SHP77 (cell line): ENCODE data around the gene RRP1.
A peak's percentile ranks its signal among the peaks of the same experiment; 100 is the strongest.

Experiments
- DNase-seq, 2 experiments: peaks; one replicate each; lab custom pipeline; 2025; lab: John Stamatoyannopoulos, UW

Gene RRP1

DNA sequence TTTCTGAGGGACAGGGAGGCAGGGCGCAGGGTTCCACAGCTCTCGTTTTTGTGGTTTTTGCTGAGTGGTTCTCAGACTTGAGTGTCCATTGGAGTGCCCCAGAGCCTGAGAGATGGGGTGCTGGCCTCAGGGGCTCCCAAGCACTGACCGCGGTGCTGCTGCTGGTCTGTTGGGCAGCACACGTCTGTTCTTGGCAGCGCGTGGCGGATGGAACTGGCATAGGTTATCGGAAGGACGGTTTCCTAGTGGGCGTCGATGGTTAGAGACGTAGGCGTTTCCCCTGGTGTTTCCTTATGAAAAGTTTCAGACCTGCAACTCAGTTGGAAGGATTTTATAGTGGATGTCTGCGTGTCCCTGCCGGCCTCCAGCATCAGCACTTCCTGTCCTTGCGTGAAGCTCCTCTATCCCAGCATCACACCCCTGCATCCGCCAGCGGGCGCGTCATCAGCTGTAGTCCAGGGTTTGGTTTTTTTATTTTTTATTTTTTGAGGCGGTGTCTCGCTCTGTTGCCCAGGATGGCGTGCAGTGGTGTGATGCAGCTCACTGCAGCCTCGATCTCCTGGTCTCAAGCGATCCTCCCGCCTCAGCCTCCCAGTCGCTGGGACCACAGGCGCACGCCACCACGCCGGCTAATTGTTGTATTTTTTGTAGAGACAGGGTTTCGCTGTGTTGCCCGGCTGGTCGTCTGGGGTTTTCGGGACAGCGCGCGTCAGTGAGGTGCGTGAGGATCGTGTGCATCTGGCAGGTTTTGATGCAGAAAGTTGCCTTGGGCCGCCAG, 11.8 kb downstream of the RRP1 start:
- DNase-seq = no peak

GRCh38 chr21:43802713-43803313, 13.4 kb downstream of the RRP1 start:
- no peak for DNase-seq

GRCh38 chr21:43803558-43804300, 14.4 kb downstream of the RRP1 start:
- no peak for DNase-seq

GRCh38 chr21:43805275-43805800, 16.0 kb downstream of the RRP1 start:
- no peak for DNase-seq

- DNase-seq = no peak
Observed at GRCh38 chr21:43806017-43806710, 16.8 kb downstream of the RRP1 start.

DNA sequence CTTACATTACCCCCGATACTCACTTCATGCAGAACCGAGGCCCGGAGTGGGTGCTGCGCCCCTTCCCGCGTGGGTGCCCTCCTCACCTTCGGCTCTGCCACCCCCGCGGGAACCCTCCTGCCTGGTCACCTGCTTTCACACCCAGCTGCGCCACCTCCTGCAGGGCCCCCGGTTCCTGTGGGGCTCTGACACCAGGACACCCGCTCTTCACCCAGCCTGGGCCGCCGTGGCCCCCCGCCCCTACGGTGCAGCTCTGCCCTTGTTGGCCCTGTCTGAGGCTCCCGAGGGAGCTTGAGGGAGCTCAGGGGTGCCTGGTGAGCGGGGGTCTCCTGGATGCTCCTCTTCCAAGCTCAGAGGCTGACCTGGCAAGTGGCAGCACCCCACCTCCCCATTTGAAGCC, 19.0 kb downstream of the RRP1 start:
- DNase-seq = no peak

- DNase-seq = no peak
Observed at GRCh38 chr21:43808832-43809251, 19.5 kb downstream of the RRP1 start.

GRCh38 chr21:43809346-43809799, 20.0 kb downstream of the RRP1 start:
- no peak for DNase-seq

DNA sequence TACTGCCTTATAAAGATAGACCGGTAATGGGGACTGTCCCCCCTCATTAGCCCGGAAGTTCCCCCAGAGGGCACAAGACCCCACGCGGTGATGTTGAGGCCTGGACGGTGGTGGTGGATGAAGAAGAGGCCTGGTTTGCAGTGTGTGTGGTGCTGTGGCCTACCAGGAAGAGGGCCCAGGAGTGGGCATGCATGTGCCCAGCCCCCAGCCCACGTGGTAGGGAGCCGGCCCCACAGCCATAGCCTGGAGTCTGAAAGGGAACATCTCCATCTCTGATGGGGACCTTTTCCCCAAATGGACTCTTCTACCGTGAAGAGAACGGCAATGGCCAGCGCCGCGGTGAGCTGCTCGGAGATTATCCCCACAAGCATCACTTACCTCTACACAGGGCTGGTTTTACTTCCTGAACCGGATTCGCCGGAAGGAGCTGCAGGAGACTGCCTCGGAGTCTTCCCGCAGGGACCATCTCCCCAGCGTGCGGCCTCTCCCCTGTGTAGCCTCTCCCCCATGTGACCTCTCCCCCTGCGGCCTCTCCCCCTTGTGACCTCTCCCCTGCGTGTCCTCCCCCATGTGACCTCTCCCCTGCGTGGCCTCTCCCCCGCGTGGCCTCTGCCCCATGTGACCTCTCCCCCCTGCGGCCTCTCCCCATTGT, 20.6 kb downstream of the RRP1 start:
- DNase-seq = no peak

DNA sequence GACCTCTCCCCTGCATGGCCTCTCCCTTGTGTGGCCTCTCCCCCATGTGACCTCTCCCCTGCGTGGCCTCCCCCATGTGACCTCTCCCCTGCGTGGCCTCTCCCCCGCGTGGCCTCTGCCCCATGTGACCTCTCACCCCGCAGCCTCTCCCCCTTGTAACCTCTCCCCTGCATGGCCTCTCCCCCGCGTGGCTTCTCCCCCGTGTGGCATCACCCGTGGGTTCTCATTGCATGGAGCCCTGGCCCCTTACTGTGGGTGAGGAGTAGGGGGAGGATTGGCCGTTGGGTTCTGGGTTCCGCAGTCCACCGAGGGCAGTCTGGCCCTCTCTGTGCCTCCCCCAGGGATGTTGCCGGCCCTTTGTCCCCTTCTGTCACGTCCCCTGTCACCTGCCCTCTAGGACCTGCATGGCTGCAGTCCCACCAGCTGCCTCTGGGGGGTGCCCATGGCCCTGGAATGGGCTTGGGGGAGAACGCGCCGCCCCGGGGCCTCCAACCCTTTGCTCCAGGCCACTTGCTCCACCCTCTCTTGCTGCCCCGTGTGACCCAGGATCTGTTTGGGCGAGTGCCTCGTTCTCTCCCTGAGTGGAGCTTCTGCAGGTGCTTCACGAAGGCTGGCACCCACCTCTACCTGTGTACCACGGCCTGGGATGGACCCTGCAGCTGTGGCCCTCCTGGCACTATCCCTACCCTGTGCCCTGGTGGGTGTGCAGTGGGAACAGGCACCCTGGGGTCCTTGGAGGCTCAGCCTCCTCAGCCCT, 21.3 kb downstream of the RRP1 start:
- peak; percentile 68 to 73 for DNase-seq

DNA sequence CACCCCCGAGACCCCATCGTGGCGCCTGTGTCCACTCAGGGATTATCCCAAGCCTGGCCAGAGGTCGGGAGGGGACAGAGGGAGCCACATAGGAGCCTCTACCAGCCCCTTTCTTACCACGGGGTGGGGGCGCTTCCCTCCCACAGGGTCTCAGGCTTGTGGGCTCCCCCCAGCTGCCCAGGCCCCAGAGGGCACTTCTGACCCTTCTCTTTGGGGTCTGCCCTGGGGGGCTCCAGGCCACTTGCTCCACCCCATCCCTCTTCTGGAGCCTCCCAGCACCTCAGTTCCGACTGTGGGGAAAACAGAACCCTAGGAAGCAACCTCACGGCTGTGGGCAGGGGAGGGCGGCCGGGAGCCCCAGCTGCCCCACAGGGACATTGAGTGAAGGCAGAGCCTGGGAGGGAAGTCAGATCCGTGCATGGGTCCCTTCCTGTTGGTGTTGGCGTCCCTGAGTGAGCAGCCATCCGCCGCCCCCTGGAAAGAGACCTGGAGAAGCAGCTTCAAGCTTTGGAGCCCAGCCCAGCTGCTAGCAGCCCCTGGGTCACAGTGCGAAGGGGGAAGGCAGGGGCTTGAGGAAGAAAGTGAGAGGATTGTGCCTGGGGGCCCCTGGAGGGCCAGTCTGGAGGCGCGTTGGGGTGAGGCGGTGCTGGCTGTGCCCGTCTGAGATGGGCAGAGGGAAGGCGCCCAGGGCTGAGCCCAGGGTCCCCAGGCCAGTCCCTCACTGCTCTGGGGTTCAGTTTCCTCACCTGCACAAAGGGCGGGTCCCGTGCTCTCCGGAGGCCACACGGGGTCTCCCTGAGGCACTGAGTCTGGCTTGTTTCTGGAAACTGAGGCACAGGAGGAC, 22.1 kb downstream of the RRP1 start:
- DNase-seq = no peak

DNA sequence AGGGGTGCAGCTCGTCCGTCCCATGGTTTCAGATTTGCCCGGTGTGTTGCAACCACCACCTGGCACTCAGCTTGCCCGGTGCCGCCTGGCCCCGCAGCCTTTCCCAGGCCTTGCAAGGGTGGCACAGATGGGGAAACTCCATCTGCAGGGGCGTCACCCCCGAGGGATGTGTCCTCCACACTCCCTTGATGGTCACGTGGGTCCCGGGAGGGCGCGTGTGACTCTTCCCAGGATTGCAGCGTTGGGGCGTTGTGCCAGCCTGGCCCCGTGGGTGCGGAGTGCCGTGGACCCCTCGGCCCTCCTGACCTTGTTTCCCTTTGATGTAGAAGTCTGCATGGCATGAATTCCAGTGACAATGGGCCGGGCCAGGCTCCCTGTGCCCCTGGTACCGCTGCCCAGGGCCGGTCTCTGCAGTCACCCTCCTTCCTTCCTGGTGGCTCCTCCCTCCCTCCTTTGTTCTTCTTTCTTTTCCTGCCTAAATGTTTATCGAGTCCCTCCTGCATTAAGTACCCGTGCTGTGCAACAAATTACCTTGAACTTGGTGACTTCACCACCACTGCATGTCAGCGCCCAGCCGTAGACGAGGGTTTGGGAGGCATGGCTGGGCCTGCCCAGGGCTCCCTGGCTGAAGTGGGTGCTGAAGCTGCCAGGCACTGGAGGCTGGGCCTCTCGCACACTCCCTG, 22.9 kb downstream of the RRP1 start:
- peak; percentile 14 to 20 for DNase-seq

DNA sequence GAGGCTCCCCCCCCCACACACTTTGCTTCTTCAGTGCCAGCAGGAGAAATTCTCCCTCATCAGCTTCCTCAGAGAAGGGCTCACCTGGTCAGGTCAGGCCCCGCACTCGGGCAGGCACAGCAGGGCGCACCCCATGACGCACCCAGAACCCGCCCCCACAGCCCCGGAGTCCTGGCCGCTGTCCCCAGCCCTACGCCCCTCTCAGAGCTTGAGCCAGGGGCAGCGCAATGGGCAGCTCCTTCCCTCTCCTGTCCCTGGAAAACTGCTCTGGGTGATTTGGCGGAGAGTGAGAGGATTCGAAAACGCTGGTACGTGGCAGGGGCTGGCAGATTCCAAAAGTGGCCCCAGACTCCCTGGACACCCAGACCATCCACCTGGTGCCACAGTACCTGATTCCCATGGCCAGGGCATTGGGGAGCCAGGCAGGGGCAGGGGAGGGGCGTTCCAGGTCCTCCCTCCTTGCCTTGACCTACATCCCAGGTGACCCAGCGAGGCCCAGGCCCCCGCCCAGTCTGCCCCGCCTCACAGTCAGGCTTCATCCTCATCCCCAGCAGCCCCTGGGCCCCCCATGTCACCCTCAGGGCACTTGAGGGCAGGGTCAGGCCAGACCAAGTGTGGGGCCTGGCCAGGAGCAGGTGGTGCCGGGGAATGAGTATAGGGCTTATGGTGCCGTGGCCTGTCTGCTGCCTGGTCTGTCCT, 23.7 kb downstream of the RRP1 start:
- no peak for DNase-seq

DNA sequence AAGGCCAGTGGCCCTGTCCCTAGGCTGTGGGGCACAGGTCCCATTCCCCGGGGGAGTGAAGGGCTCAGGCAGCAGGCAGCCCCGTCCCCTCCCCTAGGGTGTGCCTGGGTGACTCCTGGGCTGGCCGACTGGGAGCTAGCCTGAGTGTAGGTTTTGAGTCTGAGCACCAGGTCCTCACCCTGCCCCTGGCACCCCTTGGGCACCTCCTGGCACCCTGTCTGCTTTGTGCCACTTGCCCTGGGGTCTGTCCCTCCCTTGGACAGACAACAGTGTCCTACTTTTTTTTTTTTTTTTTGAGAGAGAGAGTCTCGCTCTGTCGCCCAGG, 24.2 kb downstream of the RRP1 start:
- no peak for DNase-seq

DNA sequence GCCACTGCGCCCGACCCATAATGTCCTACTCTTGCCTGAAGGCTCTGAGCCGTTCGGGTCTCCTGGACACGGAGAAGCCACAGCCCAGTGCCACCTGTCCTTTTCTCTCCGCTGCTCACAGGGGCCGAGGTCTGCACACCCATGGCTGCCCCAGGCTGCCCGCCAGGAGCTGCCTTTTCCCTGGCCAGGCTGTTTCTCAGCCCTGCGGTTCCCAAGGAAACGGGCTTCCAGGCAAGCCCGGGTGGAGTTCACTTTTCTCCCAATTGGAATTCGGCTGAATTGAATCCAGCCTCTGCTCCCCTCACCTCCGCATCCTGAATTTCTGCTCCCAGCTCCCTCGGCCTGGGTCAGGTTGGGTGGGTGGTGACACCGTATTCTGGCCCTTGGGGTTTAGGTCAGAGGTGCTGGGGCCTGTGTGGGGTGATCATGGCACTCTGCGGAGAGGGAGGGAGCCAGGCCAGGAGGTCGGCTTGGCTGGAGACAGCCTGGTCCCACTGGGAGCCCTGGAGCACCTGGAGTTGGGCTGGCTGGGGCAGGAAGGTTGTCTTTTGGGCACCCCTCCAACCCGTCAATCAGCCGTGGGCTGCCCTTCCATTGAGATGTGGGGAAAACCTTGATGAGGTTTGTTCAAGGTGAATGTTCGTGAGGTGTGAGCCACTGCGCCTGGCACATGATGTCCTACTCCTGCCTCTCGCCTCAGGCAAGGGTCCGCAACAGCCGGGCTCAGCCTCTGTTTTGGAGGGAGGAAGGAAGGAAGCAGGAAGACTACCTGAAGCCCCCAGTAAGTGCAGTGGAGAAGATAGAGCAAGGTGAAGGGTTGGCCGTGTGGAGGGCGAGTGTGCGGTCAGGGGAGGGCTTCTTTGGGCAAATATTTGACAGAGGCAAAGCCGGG, 25.1 kb downstream of the RRP1 start:
- DNase-seq = no peak

DNA sequence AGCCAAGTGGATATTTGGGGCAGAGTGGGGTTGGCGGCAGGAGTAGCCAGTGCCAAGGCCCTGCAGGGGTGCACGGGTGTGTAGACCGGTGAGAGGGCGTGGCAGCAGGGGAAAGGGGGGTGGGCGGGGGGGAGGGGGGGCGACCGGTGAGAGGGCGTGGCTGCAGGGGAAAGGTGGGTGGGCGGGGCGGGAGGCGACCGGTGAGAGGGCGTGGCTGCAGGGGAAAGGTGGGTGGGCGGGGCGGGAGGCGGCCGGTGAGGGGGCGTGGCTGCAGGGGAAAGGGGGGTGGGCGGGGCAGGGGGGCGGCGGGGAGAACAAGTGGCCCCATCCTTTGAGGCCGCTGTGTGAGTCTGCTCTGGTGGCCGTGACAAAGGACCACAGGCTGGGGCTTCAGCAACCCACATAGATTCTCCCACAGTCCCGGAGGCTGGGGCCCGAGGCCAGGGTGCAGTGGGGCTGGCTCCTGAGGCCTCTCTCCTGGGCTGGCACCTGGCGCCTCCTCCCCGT, 25.8 kb downstream of the RRP1 start:
- DNase-seq = no peak

- DNase-seq = no peak
Observed at GRCh38 chr21:43815991-43816390, 26.6 kb downstream of the RRP1 start.
